H1 (cell line): ENCODE data around the gene TSHZ2. TPM values are rescaled to one million over a fixed set of nuclear protein-coding genes. Genes with fewer than 3 reads are reported as not detected.

ENCODE experiments used
- CHD2 ChIP-seq: IDR thresholded peaks from 2 replicates; pipeline ENCODE4 v1.6.1; 2012; ENCODE audit warnings: low read length, improper control_type of control experiment
- CREB1 ChIP-seq: IDR thresholded peaks from 2 replicates; pipeline ENCODE4 v1.6.1; 2012; ENCODE audit warnings: inconsistent platforms
- HDAC6 ChIP-seq: IDR thresholded peaks from one replicate; pipeline ENCODE4 v1.7.1; 2012; ENCODE audit warnings: low read depth, mild to moderate bottlenecking, inconsistent platforms, low read length, moderate library complexity
- KDM1A ChIP-seq: fragments of 200-600, 300-600 bp; sonication (generic); IDR thresholded peaks from 2 replicates; pipeline ENCODE4 v1.7.1; 2016; ENCODE audit warnings: mild to moderate bottlenecking, low read length, borderline replicate concordance
- RBBP5 ChIP-seq: IDR thresholded peaks from 2 replicates; pipeline ENCODE4 v1.7.1; 2012; ENCODE audit warnings: low read depth, mild to moderate bottlenecking, inconsistent platforms, low read length, moderate library complexity, borderline replicate concordance
- RFX5 ChIP-seq: IDR thresholded peaks from 2 replicates; pipeline ENCODE4 v1.6.1; 2011; ENCODE audit warnings: low read depth, low read length, improper control_type of control experiment, borderline replicate concordance
- RNF2 ChIP-seq: fragments of 200-900, 300-1000 bp; sonication (generic); IDR thresholded peaks from 2 replicates; pipeline ENCODE4 v1.7.1; 2016; ENCODE audit warnings: borderline replicate concordance, low read depth, mild to moderate bottlenecking, antibody characterized with exemption, low read length; ENCODE audit not compliant: poor library complexity, severe bottlenecking; ENCODE audit errors: missing control alignments
- SIX5 ChIP-seq: IDR thresholded peaks from 2 replicates; pipeline ENCODE4 v1.6.1; 2011; ENCODE audit warnings: mild to moderate bottlenecking, low read depth, low read length
- SP4 ChIP-seq: IDR thresholded peaks from 2 replicates; pipeline ENCODE4 v1.6.1; 2012; ENCODE audit warnings: low read length, inconsistent platforms
- SRF ChIP-seq: IDR thresholded peaks from 2 replicates; pipeline ENCODE4 v1.6.1; 2011; ENCODE audit warnings: mild to moderate bottlenecking, low read depth, low read length, moderate library complexity
- polyA plus RNA-seq, 7 experiments: library from polyadenylated mRNA; depleted of rRNA in 3 of 7; stranded (reverse) in 5 of 7; unstranded in 2 of 7; fragments of >200 nt in 5 of 7; fragments of 200-250 nt in 2 of 7; gene quantifications; 1 replicate in 5 of 7; 2 replicates in 1 of 7; 4 replicates in 1 of 7; pipeline versions ENCODE4 v1.2.1 to v1.2.3, GENCODE V29; 2011 to 2013; ENCODE audit warnings: missing spikeins in 2 of 7, mixed read lengths in 2 of 7
- total RNA-seq: library from RNA; stranded (reverse); fragmentation: NEBNext Ultra II Directional; extraction: Animal tissue kit (Norgen Biotek cat#: 25700); gene quantifications from 2 replicates; pipeline ENCODE4 v1.2.1, GENCODE V29; 2021
- TF ChIP-seq, protein P1 (sequence below): fragments of 300-600 bp; sonication (generic); IDR thresholded peaks from 2 replicates; pipeline ENCODE4 v1.7.1; 2012; ENCODE audit warnings: low read length, moderate library complexity, mild to moderate bottlenecking, inconsistent platforms; ENCODE audit not compliant: insufficient replicate concordance

TSHZ2 gene
- total and polyA plus RNA-seq, 2 of the 8 experiments (the other 6 are each of a cell fraction or from before 2014, with no cell fraction given), result 0.14 to 0.30 TPM

DNA sequence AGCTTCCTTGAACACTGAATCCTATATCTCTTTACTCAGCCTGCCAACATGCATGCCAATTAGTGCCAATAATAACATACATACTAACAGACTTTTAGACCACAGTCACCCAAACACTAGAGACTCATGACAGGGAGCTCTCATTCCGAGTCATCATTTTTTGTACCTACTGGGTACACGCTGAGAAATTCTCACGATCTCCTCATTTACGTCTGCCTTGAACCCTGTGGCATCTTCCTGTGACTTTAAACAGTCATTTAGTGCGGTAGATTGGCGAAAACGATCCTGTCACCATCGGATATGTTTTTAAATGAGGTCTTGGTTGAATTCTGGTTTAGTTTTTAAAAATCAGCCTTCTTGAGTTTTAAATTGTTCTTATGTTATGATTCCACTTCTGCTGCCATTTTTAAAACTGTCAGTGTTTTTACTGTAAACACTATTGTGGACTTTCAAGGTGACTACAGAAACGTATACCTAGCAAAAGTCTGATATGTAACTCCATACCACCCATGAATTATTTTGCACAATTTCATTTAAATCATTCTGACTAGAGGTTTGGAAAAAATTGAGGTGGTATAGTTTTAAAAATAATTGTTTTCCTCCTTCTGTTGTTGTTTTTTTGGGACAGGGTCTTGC is 275.4 kb downstream of the TSHZ2 start (continued):
- TF ChIP-seq, protein P1, sequence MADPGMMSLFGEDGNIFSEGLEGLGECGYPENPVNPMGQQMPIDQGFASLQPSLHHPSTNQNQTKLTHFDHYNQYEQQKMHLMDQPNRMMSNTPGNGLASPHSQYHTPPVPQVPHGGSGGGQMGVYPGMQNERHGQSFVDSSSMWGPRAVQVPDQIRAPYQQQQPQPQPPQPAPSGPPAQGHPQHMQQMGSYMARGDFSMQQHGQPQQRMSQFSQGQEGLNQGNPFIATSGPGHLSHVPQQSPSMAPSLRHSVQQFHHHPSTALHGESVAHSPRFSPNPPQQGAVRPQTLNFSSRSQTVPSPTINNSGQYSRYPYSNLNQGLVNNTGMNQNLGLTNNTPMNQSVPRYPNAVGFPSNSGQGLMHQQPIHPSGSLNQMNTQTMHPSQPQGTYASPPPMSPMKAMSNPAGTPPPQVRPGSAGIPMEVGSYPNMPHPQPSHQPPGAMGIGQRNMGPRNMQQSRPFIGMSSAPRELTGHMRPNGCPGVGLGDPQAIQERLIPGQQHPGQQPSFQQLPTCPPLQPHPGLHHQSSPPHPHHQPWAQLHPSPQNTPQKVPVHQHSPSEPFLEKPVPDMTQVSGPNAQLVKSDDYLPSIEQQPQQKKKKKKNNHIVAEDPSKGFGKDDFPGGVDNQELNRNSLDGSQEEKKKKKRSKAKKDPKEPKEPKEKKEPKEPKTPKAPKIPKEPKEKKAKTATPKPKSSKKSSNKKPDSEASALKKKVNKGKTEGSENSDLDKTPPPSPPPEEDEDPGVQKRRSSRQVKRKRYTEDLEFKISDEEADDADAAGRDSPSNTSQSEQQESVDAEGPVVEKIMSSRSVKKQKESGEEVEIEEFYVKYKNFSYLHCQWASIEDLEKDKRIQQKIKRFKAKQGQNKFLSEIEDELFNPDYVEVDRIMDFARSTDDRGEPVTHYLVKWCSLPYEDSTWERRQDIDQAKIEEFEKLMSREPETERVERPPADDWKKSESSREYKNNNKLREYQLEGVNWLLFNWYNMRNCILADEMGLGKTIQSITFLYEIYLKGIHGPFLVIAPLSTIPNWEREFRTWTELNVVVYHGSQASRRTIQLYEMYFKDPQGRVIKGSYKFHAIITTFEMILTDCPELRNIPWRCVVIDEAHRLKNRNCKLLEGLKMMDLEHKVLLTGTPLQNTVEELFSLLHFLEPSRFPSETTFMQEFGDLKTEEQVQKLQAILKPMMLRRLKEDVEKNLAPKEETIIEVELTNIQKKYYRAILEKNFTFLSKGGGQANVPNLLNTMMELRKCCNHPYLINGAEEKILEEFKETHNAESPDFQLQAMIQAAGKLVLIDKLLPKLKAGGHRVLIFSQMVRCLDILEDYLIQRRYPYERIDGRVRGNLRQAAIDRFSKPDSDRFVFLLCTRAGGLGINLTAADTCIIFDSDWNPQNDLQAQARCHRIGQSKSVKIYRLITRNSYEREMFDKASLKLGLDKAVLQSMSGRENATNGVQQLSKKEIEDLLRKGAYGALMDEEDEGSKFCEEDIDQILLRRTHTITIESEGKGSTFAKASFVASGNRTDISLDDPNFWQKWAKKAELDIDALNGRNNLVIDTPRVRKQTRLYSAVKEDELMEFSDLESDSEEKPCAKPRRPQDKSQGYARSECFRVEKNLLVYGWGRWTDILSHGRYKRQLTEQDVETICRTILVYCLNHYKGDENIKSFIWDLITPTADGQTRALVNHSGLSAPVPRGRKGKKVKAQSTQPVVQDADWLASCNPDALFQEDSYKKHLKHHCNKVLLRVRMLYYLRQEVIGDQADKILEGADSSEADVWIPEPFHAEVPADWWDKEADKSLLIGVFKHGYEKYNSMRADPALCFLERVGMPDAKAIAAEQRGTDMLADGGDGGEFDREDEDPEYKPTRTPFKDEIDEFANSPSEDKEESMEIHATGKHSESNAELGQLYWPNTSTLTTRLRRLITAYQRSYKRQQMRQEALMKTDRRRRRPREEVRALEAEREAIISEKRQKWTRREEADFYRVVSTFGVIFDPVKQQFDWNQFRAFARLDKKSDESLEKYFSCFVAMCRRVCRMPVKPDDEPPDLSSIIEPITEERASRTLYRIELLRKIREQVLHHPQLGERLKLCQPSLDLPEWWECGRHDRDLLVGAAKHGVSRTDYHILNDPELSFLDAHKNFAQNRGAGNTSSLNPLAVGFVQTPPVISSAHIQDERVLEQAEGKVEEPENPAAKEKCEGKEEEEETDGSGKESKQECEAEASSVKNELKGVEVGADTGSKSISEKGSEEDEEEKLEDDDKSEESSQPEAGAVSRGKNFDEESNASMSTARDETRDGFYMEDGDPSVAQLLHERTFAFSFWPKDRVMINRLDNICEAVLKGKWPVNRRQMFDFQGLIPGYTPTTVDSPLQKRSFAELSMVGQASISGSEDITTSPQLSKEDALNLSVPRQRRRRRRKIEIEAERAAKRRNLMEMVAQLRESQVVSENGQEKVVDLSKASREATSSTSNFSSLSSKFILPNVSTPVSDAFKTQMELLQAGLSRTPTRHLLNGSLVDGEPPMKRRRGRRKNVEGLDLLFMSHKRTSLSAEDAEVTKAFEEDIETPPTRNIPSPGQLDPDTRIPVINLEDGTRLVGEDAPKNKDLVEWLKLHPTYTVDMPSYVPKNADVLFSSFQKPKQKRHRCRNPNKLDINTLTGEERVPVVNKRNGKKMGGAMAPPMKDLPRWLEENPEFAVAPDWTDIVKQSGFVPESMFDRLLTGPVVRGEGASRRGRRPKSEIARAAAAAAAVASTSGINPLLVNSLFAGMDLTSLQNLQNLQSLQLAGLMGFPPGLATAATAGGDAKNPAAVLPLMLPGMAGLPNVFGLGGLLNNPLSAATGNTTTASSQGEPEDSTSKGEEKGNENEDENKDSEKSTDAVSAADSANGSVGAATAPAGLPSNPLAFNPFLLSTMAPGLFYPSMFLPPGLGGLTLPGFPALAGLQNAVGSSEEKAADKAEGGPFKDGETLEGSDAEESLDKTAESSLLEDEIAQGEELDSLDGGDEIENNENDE, result no peak
- TF ChIP-seq CREB1 (no peak), KDM1A (no peak), RNF2 (no peak), SP4 (no peak), SIX5 (no peak), RFX5 (no peak), SRF (no peak), CHD2 (no peak), HDAC6 (no peak), RBBP5 (no peak)
